Ovary (tissue), 9 donors: ENCODE data around the gene C6orf118. TPM values are rescaled to one million over a fixed set of nuclear protein-coding genes. Genes with fewer than 3 reads are reported as not detected.

Source experiments
- DNase-seq, 5 donors: peaks; one replicate each; pipeline ENCODE4 v3.0.0-alpha.2; 2019 to 2020
- H3K27ac ChIP-seq, 2 donors: fragments of 200-600 bp; one replicate each; pipeline versions ENCODE4 v1.5.1 to v1.8.0; 2019 to 2022
- H3K27me3 ChIP-seq: fragments of 200-600 bp; one replicate; pipeline ENCODE4 v1.8.0; 2022
- H3K36me3 ChIP-seq: fragments of 200-600 bp; sonication (generic); one replicate; pipeline ENCODE4 v1.5.1; 2019
- H3K4me1 ChIP-seq: one replicate; pipeline ENCODE4 v1.8.1; 2013; ENCODE audit warnings: mild to moderate bottlenecking, moderate library complexity; ENCODE audit not compliant: insufficient read depth
- H3K4me3 ChIP-seq: fragments of 200-600 bp; sonication (generic); one replicate; pipeline ENCODE4 v1.5.1; 2017
- H3K9me3 ChIP-seq, 2 donors: fragments of 200-600 bp in 1 of 2; sonication (generic) in 1 of 2; one replicate each; pipeline versions ENCODE4 v1.5.1 to v1.8.1; 2013 to 2019; ENCODE audit warnings: mild to moderate bottlenecking in 1 of 2, moderate library complexity in 1 of 2
- CTCF ChIP-seq, 3 donors: fragments of 450-650 bp in 2 of 3; fragments of 200-600 bp in 1 of 3; IDR thresholded peaks; one replicate each; pipeline versions ENCODE4 v1.5.1 to v1.8.0; 2016 to 2022; ENCODE audit warnings: antibody characterized with exemption in 3 of 3, mild to moderate bottlenecking in 1 of 3
- EP300 ChIP-seq: sonication (generic); formaldehyde crosslinking; IDR thresholded peaks from one replicate; pipeline ENCODE4 v1.6.1; 2017; ENCODE audit warnings: antibody characterized with exemption
- POLR2A ChIP-seq: fragments of 450-650 bp; IDR thresholded peaks from one replicate; pipeline ENCODE4 v1.6.1; 2017; ENCODE audit warnings: antibody characterized with exemption, mild to moderate bottlenecking, moderate library complexity
- WGBS, 3 donors: extraction: QIAGEN DNeasy Blood & Tissue Kit in 1 of 3; methylation state at CpG; one replicate each; pipeline versions ENCODE4 v1.1.5 to v1.1.7; 2013 to 2017; 5-methylcytosine and 5-hydroxymethylcytosine counted together
- intact Hi-C, 4 donors: fragments of 100-400 bp; cut with DNase I; formaldehyde crosslinking; loops; one replicate each; pipeline versions ENCODE4 v1.11.0 to v1.15.1; 2022 to 2023
- polyA plus RNA-seq, 2 donors: library from polyadenylated mRNA; stranded (reverse); fragments of 200-250 nt in 1 of 2; fragments of 350-450 nt in 1 of 2; fragmentation: Illumina TruSeq in 1 of 2; extraction: RNeasy Lipid Tissue Mini Kit (QIAGEN cat#74804) in 1 of 2; gene quantifications; one replicate each; pipeline ENCODE4 v1.2.3, GENCODE V29; 2013 to 2014
- total RNA-seq, 7 donors: library from RNA; depleted of rRNA in 2 of 7; stranded (reverse); fragments of >200 nt in 2 of 7; fragmentation: NEBNext Ultra II Directional in 3 of 7; extraction: Animal tissue kit (Norgen Biotek cat#: 25700) in 3 of 7; gene quantifications; one replicate each; pipeline versions ENCODE4 v1.1.0 to v1.2.4, GENCODE V29; 2016 to 2023
- donor health status: DM: no; HTN: no; CAD: no; lungs with moderate emphysema.
- donor health status: DM: no; HTN: no; CAD: no.
- donor health status: Bipolar disorder and iron deficiency.
- donor health status: DM: yes; HTN: yes; CAD: no.
- donor health status: DM: no; HTN: no; CAD: no.
- donor health status: DM: yes; HTN: yes; CAD: no.

The C6orf118 gene
- total and polyA plus RNA-seq, 9 donors: 0.06 to 28.6 (median 1.1) TPM; not detected in 3

GRCh38 chr6:165300422-165300936 lies 8.9 kb downstream of the C6orf118 start:
- intact Hi-C loops: no loop called here
- WGBS, 3 donors: 65 to 73% (median 72%) methylated on average over 13 of the region's 13 CpGs
- no peak for TF ChIP-seq CTCF (IDR thresholded peaks at IDR 0.05)
- no peak for TF ChIP-seq EP300
- TF ChIP-seq POLR2A: no peak

GRCh38 chr6:165298875-165299274 lies 10.5 kb downstream of the C6orf118 start:
- intact Hi-C loops: no loop called here
- Histone ChIP-seq H3K9me3 (no peaks in the 10 kb centered on the region), H3K27ac (no peak overlapping the region), H3K27me3 (no peaks in the 10 kb centered on the region), H3K4me1 (no peaks in the 10 kb centered on the region), H3K4me3 (no peak overlapping the region), H3K36me3 (no peaks in the 10 kb centered on the region)
- DNase-seq: no peak
- 83 to 91% (median 83%) methylated on average over 5 of the region's 5 CpGs for WGBS, 3 donors
- TF ChIP-seq CTCF (IDR thresholded peaks at IDR 0.05): no peak
- TF ChIP-seq EP300: no peak
- TF ChIP-seq POLR2A: no peak

More at GRCh38 chr6:165300422-165300936, 8.9 kb downstream of the C6orf118 start:
- no peaks in the 10 kb centered on the region for H3K4me1 ChIP-seq
- H3K9me3 ChIP-seq: no peaks in the 10 kb centered on the region
- no peaks in the 10 kb centered on the region for H3K36me3 ChIP-seq
- no peaks in the 10 kb centered on the region for H3K27me3 ChIP-seq
- no peak overlapping the region for H3K4me3 ChIP-seq
- H3K27ac ChIP-seq: no peak overlapping the region
- DNase-seq: no peak

GRCh38 chr6:165298402-165298801 lies 11.0 kb downstream of the C6orf118 start:
- Histone ChIP-seq H3K4me3 (no peak overlapping the region), H3K9me3 (no peaks in the 10 kb centered on the region), H3K27me3 (no peaks in the 10 kb centered on the region), H3K27ac (no peak overlapping the region), H3K4me1 (no peaks in the 10 kb centered on the region), H3K36me3 (no peaks in the 10 kb centered on the region)
- DNase-seq: no peak
- TF ChIP-seq CTCF (IDR thresholded peaks at IDR 0.05) (no peak), EP300 (no peak), POLR2A (no peak)
- intact Hi-C loops: no loop called here
- WGBS, 3 donors: 89 to 95% (median 93%) methylated on average over 6 of the region's 6 CpGs

GRCh38 chr6:165292657-165293056 lies 16.7 kb downstream of the C6orf118 start:
- no peak for DNase-seq
- TF ChIP-seq POLR2A: no peak
- no peak for TF ChIP-seq CTCF (IDR thresholded peaks at IDR 0.05)
- no peak for TF ChIP-seq EP300
- Histone ChIP-seq H3K27me3 (no peaks in the 10 kb centered on the region), H3K4me3 (no peak overlapping the region), H3K36me3 (no peaks in the 10 kb centered on the region), H3K27ac (no peak overlapping the region), H3K9me3 (no peaks in the 10 kb centered on the region), H3K4me1 (no peaks in the 10 kb centered on the region)
- intact Hi-C loops: no loop called here
- 74 to 77% (median 74%) methylated on average over 6 of the region's 6 CpGs for WGBS, 3 donors
